HEK293 (cell line): ENCODE data around the gene ADAM8.

Experiments
- CTCF ChIA-PET: fragments of 350-600 bp; formaldehyde crosslinking; extraction: SDS; loops from one replicate; lab custom pipeline; 2021; ENCODE audit warnings: antibody characterized with exemption; lab: Yijun Ruan, JAX
- POLR2A ChIA-PET: fragments of 300-600 bp; formaldehyde crosslinking; extraction: SDS; loops from one replicate; lab custom pipeline; 2020; ENCODE audit warnings: antibody characterized with exemption, inconsistent platforms; lab: Yijun Ruan, JAX
- H3K27ac ChIP-seq: fragments of 200-500 bp; sonication (Bioruptor generic); 2 replicates; pipeline ENCODE4 v1.5.1; 2014; ENCODE audit warnings: low read depth, low read length, control low read depth, inconsistent platforms; ENCODE audit errors: extremely low read depth
- H3K36me3 ChIP-seq, 2 experiments: fragments of 200-500 bp in 1 of 2; sonication (Bioruptor generic) in 1 of 2; 1 replicate in 1 of 2; 2 replicates in 1 of 2; pipeline ENCODE4 v1.5.1; 2014 to 2017; ENCODE audit warnings: inconsistent platforms in 2 of 2, low read length in 2 of 2; ENCODE audit not compliant: control insufficient read depth in 2 of 2, insufficient read depth in 1 of 2
- H3K4me1 ChIP-seq: fragments of 200-500 bp; sonication (Bioruptor generic); 2 replicates; pipeline ENCODE4 v1.5.1; 2014; ENCODE audit warnings: mild to moderate bottlenecking, low read length, inconsistent platforms; ENCODE audit not compliant: control insufficient read depth, insufficient read depth
- H3K4me3 ChIP-seq: 2 replicates; pipeline ENCODE4 v1.5.1; 2011; ENCODE audit warnings: low read depth, mild to moderate bottlenecking, control low read depth, low read length, moderate library complexity
- H3K9me3 ChIP-seq: fragments of 200-500 bp; sonication (Bioruptor generic); 2 replicates; pipeline ENCODE4 v1.5.1; 2014; ENCODE audit warnings: low read depth, low read length, inconsistent platforms; ENCODE audit not compliant: control insufficient read depth, insufficient read depth
- GFI1B ChIP-seq: fragments of 450-650 bp; formaldehyde crosslinking; IDR thresholded peaks from 2 replicates; pipeline ENCODE4 v1.5.1; 2016; ENCODE audit warnings: missing biosample characterization, missing genetic modification characterization
- GLIS1 ChIP-seq: fragments of 450-650 bp; formaldehyde crosslinking; IDR thresholded peaks from 2 replicates; pipeline ENCODE4 v1.5.1; 2016; ENCODE audit warnings: missing biosample characterization, missing genetic modification characterization
- KLF1 ChIP-seq: fragments of 450-650 bp; formaldehyde crosslinking; IDR thresholded peaks from 2 replicates; pipeline ENCODE4 v1.5.1; 2016; ENCODE audit warnings: missing biosample characterization, missing genetic modification characterization
- MYNN ChIP-seq: fragments of 450-650 bp; formaldehyde crosslinking; IDR thresholded peaks from 2 replicates; pipeline ENCODE4 v1.5.1; 2016; ENCODE audit warnings: missing biosample characterization, missing genetic modification characterization, borderline replicate concordance
- OSR2 ChIP-seq: fragments of 450-650 bp; formaldehyde crosslinking; IDR thresholded peaks from 2 replicates; pipeline ENCODE4 v1.5.1; 2016; ENCODE audit warnings: missing biosample characterization, missing genetic modification characterization
- PRDM1 ChIP-seq: fragments of 450-650 bp; formaldehyde crosslinking; IDR thresholded peaks from 2 replicates; pipeline ENCODE4; 2016; ENCODE audit warnings: missing biosample characterization, missing genetic modification characterization
- SCRT2 ChIP-seq: fragments of 450-650 bp; formaldehyde crosslinking; IDR thresholded peaks from 2 replicates; pipeline ENCODE4 v1.5.1; 2016; ENCODE audit warnings: missing biosample characterization, missing genetic modification characterization
- SP2 ChIP-seq: fragments of 450-650 bp; formaldehyde crosslinking; IDR thresholded peaks from 2 replicates; pipeline ENCODE4 v1.5.1; 2016; ENCODE audit warnings: missing biosample characterization, missing genetic modification characterization
- SP3 ChIP-seq: fragments of 450-650 bp; formaldehyde crosslinking; IDR thresholded peaks from 2 replicates; pipeline ENCODE4 v1.5.1; 2016; ENCODE audit warnings: missing biosample characterization, missing genetic modification characterization
- SP7 ChIP-seq: fragments of 450-650 bp; formaldehyde crosslinking; IDR thresholded peaks from 2 replicates; pipeline ENCODE4 v1.5.1; 2016; ENCODE audit warnings: missing biosample characterization, missing genetic modification characterization
- ZBTB17 ChIP-seq: fragments of 450-650 bp; formaldehyde crosslinking; IDR thresholded peaks from 2 replicates; pipeline ENCODE4 v1.5.1; 2016; ENCODE audit warnings: missing biosample characterization, missing genetic modification characterization
- ZFP41 ChIP-seq: fragments of 450-650 bp; formaldehyde crosslinking; IDR thresholded peaks from 2 replicates; pipeline ENCODE4 v1.5.1; 2016; ENCODE audit warnings: missing biosample characterization, missing genetic modification characterization, borderline replicate concordance
- ZFP69B ChIP-seq: fragments of 450-650 bp; formaldehyde crosslinking; IDR thresholded peaks from 2 replicates; pipeline ENCODE4 v1.5.1; 2016; ENCODE audit warnings: missing biosample characterization, missing genetic modification characterization
- ZNF10 ChIP-seq: fragments of 450-650 bp; formaldehyde crosslinking; IDR thresholded peaks from 2 replicates; pipeline ENCODE4 v1.5.1; 2017; ENCODE audit warnings: missing biosample characterization, missing genetic modification characterization
- ZNF175 ChIP-seq: fragments of 450-650 bp; formaldehyde crosslinking; IDR thresholded peaks from 2 replicates; pipeline ENCODE4 v1.5.1; 2016; ENCODE audit warnings: missing biosample characterization, missing genetic modification characterization
- ZNF324 ChIP-seq: fragments of 450-650 bp; formaldehyde crosslinking; IDR thresholded peaks from 2 replicates; pipeline ENCODE4 v1.5.1; 2016; ENCODE audit warnings: missing biosample characterization, missing genetic modification characterization
- ZNF37A ChIP-seq: fragments of 450-650 bp; IDR thresholded peaks from 2 replicates; pipeline ENCODE4 v1.5.1; 2018; ENCODE audit warnings: missing biosample characterization, missing genetic modification characterization
- ZNF394 ChIP-seq: fragments of 450-650 bp; formaldehyde crosslinking; IDR thresholded peaks from 2 replicates; pipeline ENCODE4 v1.5.1; 2016; ENCODE audit warnings: missing biosample characterization, missing genetic modification characterization, mild to moderate bottlenecking, moderate library complexity, borderline replicate concordance
- ZNF48 ChIP-seq: fragments of 450-650 bp; formaldehyde crosslinking; IDR thresholded peaks from 2 replicates; pipeline ENCODE4 v1.5.1; 2016; ENCODE audit warnings: missing biosample characterization, missing genetic modification characterization
- ZNF530 ChIP-seq: fragments of 450-650 bp; formaldehyde crosslinking; IDR thresholded peaks from 2 replicates; pipeline ENCODE4 v1.5.1; 2016; ENCODE audit warnings: low read depth, missing biosample characterization, missing genetic modification characterization
- ZNF621 ChIP-seq: fragments of 450-650 bp; formaldehyde crosslinking; IDR thresholded peaks from 2 replicates; pipeline ENCODE4 v1.5.1; 2017; ENCODE audit warnings: missing biosample characterization, missing genetic modification characterization
- ZXDB ChIP-seq: fragments of 450-650 bp; formaldehyde crosslinking; IDR thresholded peaks from 2 replicates; pipeline ENCODE4 v1.5.1; 2016; ENCODE audit warnings: missing biosample characterization, missing genetic modification characterization
- TF ChIP-seq, protein P1 (sequence below): fragments of 450-650 bp; formaldehyde crosslinking; IDR thresholded peaks from 2 replicates; pipeline ENCODE4 v1.5.1; 2016; ENCODE audit warnings: missing biosample characterization, missing genetic modification characterization
- TF ChIP-seq, protein P2 (sequence below): fragments of 450-650 bp; formaldehyde crosslinking; IDR thresholded peaks from 2 replicates; pipeline ENCODE4 v1.5.1; 2017; ENCODE audit warnings: missing biosample characterization, missing genetic modification characterization
- TF ChIP-seq, protein P3 (sequence below): fragments of 450-650 bp; IDR thresholded peaks from 2 replicates; pipeline ENCODE4 v1.5.1; 2018; ENCODE audit warnings: missing biosample characterization, mild to moderate bottlenecking, missing genetic modification characterization

Gene ADAM8

DNA sequence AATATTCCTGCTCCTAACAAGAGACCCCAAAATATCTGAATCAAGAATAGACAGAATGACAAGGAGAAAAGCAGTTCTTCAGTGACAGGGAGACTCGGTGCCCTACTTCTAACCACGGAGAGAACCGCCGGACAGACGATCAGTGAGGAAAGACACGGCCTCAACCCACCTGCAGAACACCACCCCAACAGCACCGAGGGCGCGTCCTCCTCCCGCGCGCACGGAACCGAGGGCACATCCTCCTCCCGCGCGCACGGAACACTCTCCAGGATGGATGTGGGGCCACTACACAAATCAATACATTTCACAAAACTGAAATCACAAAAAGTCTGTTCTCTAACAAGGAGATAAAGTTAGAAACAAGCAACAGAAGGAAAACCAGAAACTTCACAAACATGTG is 9.7 kb upstream of the ADAM8 start (continued):
- TF ChIP-seq ZFP41 (tag by site-specific recombination) (no peak), ZBTB17 (tag by site-specific recombination) (no peak), ZXDB (tag by site-specific recombination) (no peak)

DNA sequence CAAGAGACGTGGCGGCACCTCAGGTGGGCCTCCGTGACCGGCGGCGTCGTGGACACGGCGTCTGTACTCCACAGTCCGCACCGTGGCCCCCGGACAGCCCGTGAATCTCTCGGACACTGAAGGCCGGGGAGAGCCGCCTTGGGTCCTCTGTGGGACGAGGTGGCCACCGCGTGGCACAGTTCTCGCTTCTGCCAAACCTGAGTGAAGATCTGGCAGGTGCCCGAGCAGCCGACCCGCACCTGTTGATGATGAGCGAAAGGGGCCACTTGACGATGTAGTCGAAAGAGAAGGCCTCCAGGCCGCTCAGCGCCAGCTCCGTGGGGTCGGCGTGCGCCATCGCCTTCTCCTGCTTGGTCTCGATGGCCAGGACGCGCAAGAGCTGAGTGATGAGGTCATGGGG is 8.5 kb upstream of the ADAM8 start:
- H3K4me1 ChIP-seq: no peaks in the 10 kb centered on the region
- TF ChIP-seq ZNF48 (tag by site-specific recombination) (no peak), SCRT2 (peak; percentile 55; the same call in 1 of the 2 replicates), SP7 (no peak)
- TF ChIP-seq, all 188 proteins: peak for 1
- H3K27ac ChIP-seq: no peak overlapping the region
- H3K36me3 ChIP-seq: peaks cover 16 to 91% of the 10 kb centered on the region in 2 experiments
- no peaks in the 10 kb centered on the region for H3K9me3 ChIP-seq
- CTCF ChIA-PET: no interaction called here
- no peak overlapping the region for H3K4me3 ChIP-seq
- POLR2A ChIA-PET: no interaction called here

DNA sequence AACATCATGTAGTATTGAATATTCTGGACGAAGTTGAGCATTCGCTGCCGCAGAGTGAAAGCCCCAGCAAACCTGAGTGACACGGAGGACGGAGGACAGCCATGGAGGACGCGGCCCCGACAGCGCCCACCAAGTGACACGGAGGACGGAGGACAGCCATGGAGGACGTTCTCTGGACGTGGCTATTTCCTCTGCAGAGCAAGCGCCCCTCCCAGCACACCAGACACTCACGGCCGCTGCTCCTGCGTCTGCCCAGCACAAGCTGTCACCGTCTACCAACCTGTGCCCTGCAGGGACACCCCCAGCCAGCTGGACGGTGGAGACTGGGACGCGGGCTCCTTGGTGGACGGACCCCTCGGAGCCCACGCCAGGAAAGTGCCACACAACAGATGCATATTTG is 7.3 kb upstream of the ADAM8 start:
- H3K9me3 ChIP-seq: no peaks in the 10 kb centered on the region
- H3K4me3 ChIP-seq: no peak overlapping the region
- POLR2A ChIA-PET: no interaction called here
- CTCF ChIA-PET: interaction anchor here (1.1 to 1.3 kb wide), 2 partner anchors 20 to 45 kb away, joined by 3 read pairs; no protein-coding TSS in a partner anchor
- TF ChIP-seq ZNF175 (tag by site-specific recombination) (no peak), GLIS1 (tag by site-specific recombination) (no peak), ZNF324 (no peak)
- TF ChIP-seq, protein P1, sequence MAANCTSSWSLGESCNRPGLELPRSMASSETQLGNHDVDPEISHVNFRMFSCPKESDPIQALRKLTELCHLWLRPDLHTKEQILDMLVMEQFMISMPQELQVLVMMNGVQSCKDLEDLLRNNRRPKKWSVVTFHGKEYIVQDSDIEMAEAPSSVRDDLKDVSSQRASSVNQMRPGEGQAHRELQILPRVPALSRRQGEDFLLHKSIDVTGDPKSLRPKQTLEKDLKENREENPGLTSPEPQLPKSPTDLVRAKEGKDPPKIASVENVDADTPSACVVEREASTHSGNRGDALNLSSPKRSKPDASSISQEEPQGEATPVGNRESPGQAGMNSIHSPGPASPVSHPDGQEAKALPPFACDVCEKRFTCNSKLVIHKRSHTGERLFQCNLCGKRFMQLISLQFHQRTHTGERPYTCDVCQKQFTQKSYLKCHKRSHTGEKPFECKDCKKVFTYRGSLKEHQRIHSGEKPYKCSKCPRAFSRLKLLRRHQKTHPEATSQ (tag by site-specific recombination): no peak
- peaks cover 16 to 92% of the 10 kb centered on the region in 2 experiments for H3K36me3 ChIP-seq
- no peaks in the 10 kb centered on the region for H3K4me1 ChIP-seq
- H3K27ac ChIP-seq: no peak overlapping the region

DNA sequence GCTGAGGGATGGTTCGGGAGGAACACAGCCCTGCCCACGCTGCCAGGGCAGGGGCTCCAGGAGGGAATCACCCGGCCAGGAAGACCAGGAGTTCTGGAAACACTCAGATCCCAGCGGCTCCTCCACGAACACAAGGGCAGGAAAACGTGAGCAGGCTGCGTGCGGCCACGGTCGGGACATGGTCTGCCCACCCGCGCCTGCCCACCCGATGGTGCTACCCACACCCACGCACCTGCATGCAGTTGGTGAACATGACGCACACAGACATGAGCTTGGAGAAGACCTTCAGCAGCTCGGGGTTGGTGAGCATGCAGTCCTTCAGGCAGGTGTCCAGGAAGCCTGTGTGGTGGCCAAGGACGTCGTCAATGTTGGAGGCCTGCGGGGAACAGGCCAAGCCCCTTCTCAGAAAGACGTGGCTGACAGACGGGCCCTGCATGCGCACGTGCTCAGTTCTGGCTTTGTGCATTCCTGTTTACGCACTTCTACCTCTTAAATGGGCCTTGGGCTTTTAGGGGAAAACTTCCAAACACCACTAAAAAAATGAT is 6.2 kb upstream of the ADAM8 start:
- CTCF ChIA-PET: no interaction called here
- Histone ChIP-seq H3K27ac (no peak overlapping the region), H3K4me3 (no peak overlapping the region), H3K4me1 (no peaks in the 10 kb centered on the region), H3K36me3 (peaks cover 16 to 83% of the 10 kb centered on the region in 2 experiments), H3K9me3 (no peaks in the 10 kb centered on the region)
- no peak for TF ChIP-seq ZNF37A
- TF ChIP-seq SP3: no peak
- TF ChIP-seq PRDM1 (tag by site-specific recombination): no peak
- TF ChIP-seq, protein P2, sequence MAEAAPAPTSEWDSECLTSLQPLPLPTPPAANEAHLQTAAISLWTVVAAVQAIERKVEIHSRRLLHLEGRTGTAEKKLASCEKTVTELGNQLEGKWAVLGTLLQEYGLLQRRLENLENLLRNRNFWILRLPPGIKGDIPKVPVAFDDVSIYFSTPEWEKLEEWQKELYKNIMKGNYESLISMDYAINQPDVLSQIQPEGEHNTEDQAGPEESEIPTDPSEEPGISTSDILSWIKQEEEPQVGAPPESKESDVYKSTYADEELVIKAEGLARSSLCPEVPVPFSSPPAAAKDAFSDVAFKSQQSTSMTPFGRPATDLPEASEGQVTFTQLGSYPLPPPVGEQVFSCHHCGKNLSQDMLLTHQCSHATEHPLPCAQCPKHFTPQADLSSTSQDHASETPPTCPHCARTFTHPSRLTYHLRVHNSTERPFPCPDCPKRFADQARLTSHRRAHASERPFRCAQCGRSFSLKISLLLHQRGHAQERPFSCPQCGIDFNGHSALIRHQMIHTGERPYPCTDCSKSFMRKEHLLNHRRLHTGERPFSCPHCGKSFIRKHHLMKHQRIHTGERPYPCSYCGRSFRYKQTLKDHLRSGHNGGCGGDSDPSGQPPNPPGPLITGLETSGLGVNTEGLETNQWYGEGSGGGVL (tag by site-specific recombination): no peak
- no peak for TF ChIP-seq ZNF621
- TF ChIP-seq GFI1B: no peak
- TF ChIP-seq, protein P3, sequence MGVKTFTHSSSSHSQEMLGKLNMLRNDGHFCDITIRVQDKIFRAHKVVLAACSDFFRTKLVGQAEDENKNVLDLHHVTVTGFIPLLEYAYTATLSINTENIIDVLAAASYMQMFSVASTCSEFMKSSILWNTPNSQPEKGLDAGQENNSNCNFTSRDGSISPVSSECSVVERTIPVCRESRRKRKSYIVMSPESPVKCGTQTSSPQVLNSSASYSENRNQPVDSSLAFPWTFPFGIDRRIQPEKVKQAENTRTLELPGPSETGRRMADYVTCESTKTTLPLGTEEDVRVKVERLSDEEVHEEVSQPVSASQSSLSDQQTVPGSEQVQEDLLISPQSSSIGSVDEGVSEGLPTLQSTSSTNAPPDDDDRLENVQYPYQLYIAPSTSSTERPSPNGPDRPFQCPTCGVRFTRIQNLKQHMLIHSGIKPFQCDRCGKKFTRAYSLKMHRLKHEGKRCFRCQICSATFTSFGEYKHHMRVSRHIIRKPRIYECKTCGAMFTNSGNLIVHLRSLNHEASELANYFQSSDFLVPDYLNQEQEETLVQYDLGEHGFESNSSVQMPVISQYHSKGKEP (tag by site-specific recombination): no peak
- no peak for TF ChIP-seq ZNF530 (tag by site-specific recombination)
- TF ChIP-seq ZNF394 (tag by site-specific recombination): no peak
- no peak for TF ChIP-seq KLF1 (tag by site-specific recombination)
- TF ChIP-seq SP7: no peak
- no peak for TF ChIP-seq ZFP69B (tag by site-specific recombination)
- TF ChIP-seq SP2 (tag by site-specific recombination): no peak
- no peak for TF ChIP-seq OSR2 (tag by site-specific recombination)
- no peak for TF ChIP-seq ZNF10 (tag by site-specific recombination)
- no peak for TF ChIP-seq MYNN (tag by site-specific recombination)
- POLR2A ChIA-PET: no interaction called here
